ENCODE results near the gene ZNF12.
"Not testable (repeated sequence)": the region's sequence is repeated elsewhere in the genome, so short reads cannot be mapped to it uniquely, and the experiment has no call there.

Gene ZNF12

GRCh38 chr7:6706666-6707407 lies at the start of gene ZNF12:
Gene ZNF12 (minus strand): TSS chr7:6706947. CDS start chr7:6705173, 1,774 bp downstream.
- peak; percentile 97 for DNase-seq

- not testable (repeated sequence) for DNase-seq
These were observed 47.2 kb upstream of the ZNF12 start, which contains the start of gene RSPH10B2 for GRCh38 chr7:6753964-6754363. Gene RSPH10B2 (plus strand): TSS chr7:6754103. CDS start chr7:6757678, 3,575 bp downstream.

- DNase-seq = not testable (repeated sequence)
These were observed 43.4 kb upstream of the ZNF12 start for GRCh38 chr7:6750173-6750572.

GRCh38 chr7:6749335-6749734 lies 42.6 kb upstream of the ZNF12 start:
- not testable (repeated sequence) for DNase-seq

GRCh38 chr7:6744410-6745100 lies 37.8 kb upstream of the ZNF12 start:
- DNase-seq = not testable (repeated sequence)

GRCh38 chr7:6738415-6738814 lies 31.7 kb upstream of the ZNF12 start:
- not testable (repeated sequence) for DNase-seq

GRCh38 chr7:6730343-6730633 lies 23.5 kb upstream of the ZNF12 start:
- peak; percentile 45 for DNase-seq

- peak; percentile 94 for DNase-seq
These were observed 23.0 kb upstream of the ZNF12 start for GRCh38 chr7:6729492-6730342.

GRCh38 chr7:6728893-6729491 lies 22.2 kb upstream of the ZNF12 start:
- not testable (repeated sequence) for DNase-seq

- no peak for DNase-seq
These were observed 20.9 kb upstream of the ZNF12 start for GRCh38 chr7:6727663-6728062.

GRCh38 chr7:6726341-6726740 lies 19.6 kb upstream of the ZNF12 start:
- DNase-seq = not testable (repeated sequence)

- DNase-seq = no peak
These were observed 18.3 kb upstream of the ZNF12 start for GRCh38 chr7:6725003-6725402.

- DNase-seq = not testable (repeated sequence)
These were observed 17.6 kb upstream of the ZNF12 start for GRCh38 chr7:6724351-6724750.

GRCh38 chr7:6718124-6718523 lies 11.4 kb upstream of the ZNF12 start:
- no peak for DNase-seq

- DNase-seq = not testable (repeated sequence)
These were observed 9.2 kb upstream of the ZNF12 start for GRCh38 chr7:6715898-6716297.

- DNase-seq = no peak
These were observed 7.6 kb upstream of the ZNF12 start for GRCh38 chr7:6714360-6714759.

- no peak for DNase-seq
These were observed 3.1 kb upstream of the ZNF12 start for GRCh38 chr7:6709808-6710207.

GRCh38 chr7:6708304-6708703 lies 1.6 kb upstream of the ZNF12 start:
- DNase-seq = no peak

- DNase-seq = peak; percentile 68
These were observed 635 bp downstream of the ZNF12 start for GRCh38 chr7:6705959-6706665.

- no peak for DNase-seq
These were observed 4.9 kb downstream of the ZNF12 start for GRCh38 chr7:6701860-6702259.

GRCh38 chr7:6700793-6701192 lies 6.0 kb downstream of the ZNF12 start:
- no peak for DNase-seq

GRCh38 chr7:6691609-6692106 lies 15.1 kb downstream of the ZNF12 start:
- DNase-seq = no peak
